NCI-H2196 (cell line): ENCODE data around the gene NAA15.
"Not testable (repeated sequence)": the region's sequence is repeated elsewhere in the genome, so short reads cannot be mapped to it uniquely, and the experiment has no call there.

ENCODE experiments used
- DNase-seq: peaks from one replicate; lab custom pipeline; 2025; ENCODE audit not compliant: unreplicated experiment; lab: John Stamatoyannopoulos, UW

NAA15 gene

GRCh38 chr4:139297001-139297410 lies 4.3 kb upstream of the NAA15 start:
- DNase-seq, result no peak

- DNase-seq, result no peak
Measured at GRCh38 chr4:139299536-139299935, 1.8 kb upstream of the NAA15 start.

- DNase-seq, result peak; percentile 13
Measured at GRCh38 chr4:139300431-139301112, 733 bp upstream of the NAA15 start.

- DNase-seq, result peak; percentile 17
Measured at GRCh38 chr4:139301821-139302611, 711 bp downstream of the NAA15 start, which contains the start of gene NDUFC1. NDUFC1 (minus strand) TSS chr4:139302477; CDS start chr4:139295798, 6,679 bp downstream.

- DNase-seq, result no peak
Measured at GRCh38 chr4:139304920-139305319, 3.6 kb downstream of the NAA15 start.

GRCh38 chr4:139311909-139312308 lies 10.6 kb downstream of the NAA15 start:
- no peak for DNase-seq

- DNase-seq, result no peak
Measured at GRCh38 chr4:139312552-139313332, 11.4 kb downstream of the NAA15 start.

GRCh38 chr4:139313414-139313813 lies 12.1 kb downstream of the NAA15 start:
- not testable (repeated sequence) for DNase-seq

GRCh38 chr4:139314047-139314800 lies 12.9 kb downstream of the NAA15 start:
- no peak for DNase-seq

- DNase-seq, result no peak
Measured at GRCh38 chr4:139315221-139315675, 13.9 kb downstream of the NAA15 start.

GRCh38 chr4:139316733-139317132 lies 15.4 kb downstream of the NAA15 start:
- DNase-seq, result no peak

- no peak for DNase-seq
Measured at GRCh38 chr4:139317635-139318034, 16.3 kb downstream of the NAA15 start.

GRCh38 chr4:139319571-139319970 lies 18.3 kb downstream of the NAA15 start:
- DNase-seq, result no peak

- not testable (repeated sequence) for DNase-seq
Measured at GRCh38 chr4:139322070-139322469, 20.8 kb downstream of the NAA15 start.

GRCh38 chr4:139322541-139322940 lies 21.2 kb downstream of the NAA15 start:
- DNase-seq, result not testable (repeated sequence)

GRCh38 chr4:139324620-139325019 lies 23.3 kb downstream of the NAA15 start:
- DNase-seq, result no peak

GRCh38 chr4:139329665-139330200 lies 28.4 kb downstream of the NAA15 start:
- DNase-seq, result no peak

- no peak for DNase-seq
Measured at GRCh38 chr4:139330283-139330682, 29.0 kb downstream of the NAA15 start.

- no peak for DNase-seq
Measured at GRCh38 chr4:139331185-139331584, 29.9 kb downstream of the NAA15 start.

- no peak for DNase-seq
Measured at GRCh38 chr4:139333046-139333445, 31.7 kb downstream of the NAA15 start.
